H9 (cell line): Measurements from ENCODE around the gene XPNPEP2. TPM values are rescaled to one million over a fixed set of nuclear protein-coding genes. Genes with fewer than 3 reads are reported as not detected.

Source experiments
- DNase-seq: peaks from one replicate; pipeline ENCODE4 v3.0.0-alpha.2; 2017
- H2AFZ ChIP-seq: one replicate; pipeline ENCODE4 v1.6.1; 2013; ENCODE audit warnings: mild to moderate bottlenecking, low read length, control low read depth, moderate library complexity
- H2AK5ac ChIP-seq: 2 replicates; pipeline ENCODE4 v1.6.1; 2013; ENCODE audit warnings: low read length, control low read depth, mixed read lengths; ENCODE audit not compliant: insufficient read length
- H2BK120ac ChIP-seq: one replicate; pipeline ENCODE4 v1.6.1; 2013; ENCODE audit warnings: low read depth, mild to moderate bottlenecking, low read length, control low read depth, inconsistent platforms; ENCODE audit not compliant: poor library complexity, severe bottlenecking
- H2BK12ac ChIP-seq: 2 replicates; pipeline ENCODE4 v1.6.1; 2013; ENCODE audit warnings: low read length, control low read depth, mixed read lengths, low read depth; ENCODE audit not compliant: insufficient read length
- H2BK15ac ChIP-seq: 2 replicates; pipeline ENCODE4 v1.6.1; 2013; ENCODE audit warnings: low read depth, low read length, control low read depth
- H2BK20ac ChIP-seq: one replicate; pipeline ENCODE4 v1.6.1; 2013; ENCODE audit warnings: low read depth, mild to moderate bottlenecking, low read length, control low read depth, inconsistent platforms; ENCODE audit not compliant: poor library complexity, severe bottlenecking
- H2BK5ac ChIP-seq: 2 replicates; pipeline ENCODE4 v1.6.1; 2013; ENCODE audit warnings: low read length, control low read depth, mixed read lengths; ENCODE audit not compliant: insufficient read length
- H3K14ac ChIP-seq: 2 replicates; pipeline ENCODE4 v1.6.1; 2013; ENCODE audit warnings: low read length, control low read depth; ENCODE audit not compliant: insufficient read depth
- H3K18ac ChIP-seq: 2 replicates; pipeline ENCODE4 v1.6.1; 2013; ENCODE audit warnings: low read depth, mild to moderate bottlenecking, mixed read lengths, low read length, control low read depth; ENCODE audit not compliant: insufficient read length
- H3K23ac ChIP-seq: 2 replicates; pipeline ENCODE4 v1.6.1; 2013; ENCODE audit warnings: low read length, control low read depth, mixed read lengths, low read depth; ENCODE audit not compliant: insufficient read length
- H3K23me2 ChIP-seq: 2 replicates; pipeline ENCODE4 v1.6.1; 2013; ENCODE audit warnings: low read depth, mild to moderate bottlenecking, mixed read lengths, low read length, control low read depth; ENCODE audit not compliant: insufficient read length, poor library complexity, severe bottlenecking
- H3K27ac ChIP-seq: 2 replicates; pipeline ENCODE4 v1.5.1; 2013; ENCODE audit warnings: low read length, control low read depth, mixed read lengths, low read depth; ENCODE audit not compliant: insufficient read length
- H3K27me3 ChIP-seq: 2 replicates; pipeline ENCODE4 v1.6.1; 2013; ENCODE audit warnings: low read length, control low read depth, inconsistent platforms; ENCODE audit not compliant: insufficient read depth
- H3K4ac ChIP-seq: 2 replicates; pipeline ENCODE4 v1.6.1; 2013; ENCODE audit warnings: low read depth, mild to moderate bottlenecking, control low read depth, inconsistent platforms, low read length, moderate library complexity
- H3K4me1 ChIP-seq: 2 replicates; pipeline ENCODE4 v1.6.1; 2013; ENCODE audit warnings: low read length, control low read depth, inconsistent platforms; ENCODE audit not compliant: insufficient read depth
- H3K4me2 ChIP-seq: 2 replicates; pipeline ENCODE4 v1.6.1; 2013; ENCODE audit warnings: low read length, control low read depth, mixed read lengths; ENCODE audit not compliant: insufficient read length, insufficient read depth
- H3K56ac ChIP-seq: 2 replicates; pipeline ENCODE4 v1.6.1; 2013; ENCODE audit warnings: low read depth, mild to moderate bottlenecking, mixed read lengths, low read length, control low read depth; ENCODE audit not compliant: insufficient read length
- H3K79me1 ChIP-seq: 2 replicates; pipeline ENCODE4 v1.6.1; 2013; ENCODE audit warnings: low read depth, mild to moderate bottlenecking, moderate library complexity, low read length, control low read depth, inconsistent platforms; ENCODE audit not compliant: insufficient read depth, poor library complexity, severe bottlenecking
- H3K79me2 ChIP-seq: 2 replicates; pipeline ENCODE4 v1.6.1; 2013; ENCODE audit warnings: low read length, control low read depth, inconsistent platforms; ENCODE audit not compliant: insufficient read depth
- H3K9ac ChIP-seq: 2 replicates; pipeline ENCODE4 v1.6.1; 2013; ENCODE audit warnings: low read length, control low read depth, mixed read lengths; ENCODE audit not compliant: insufficient read length; ENCODE audit errors: extremely low read depth
- H3K9me3 ChIP-seq: one replicate; pipeline ENCODE4 v1.6.1; 2013; ENCODE audit warnings: low read depth, low read length, inconsistent platforms; ENCODE audit not compliant: control insufficient read depth
- H3T11ph ChIP-seq: one replicate; pipeline ENCODE4 v1.6.1; 2013; ENCODE audit warnings: mild to moderate bottlenecking, low read length, control low read depth, inconsistent platforms
- H4K20me1 ChIP-seq: one replicate; pipeline ENCODE4 v1.6.1; 2013; ENCODE audit not compliant: control insufficient read depth, insufficient read length, insufficient read depth
- H4K5ac ChIP-seq: 2 replicates; pipeline ENCODE4 v1.6.1; 2013; ENCODE audit warnings: low read depth, mild to moderate bottlenecking, mixed read lengths, low read length, control low read depth; ENCODE audit not compliant: insufficient read length
- H4K8ac ChIP-seq: replicated peaks from 2 replicates; pipeline ENCODE4 v1.6.1; 2013; ENCODE audit warnings: low read length, control low read depth, mixed read lengths, low read depth; ENCODE audit not compliant: insufficient read length
- H4K91ac ChIP-seq: 2 replicates; pipeline ENCODE4 v1.6.1; 2013; ENCODE audit warnings: low read depth, mild to moderate bottlenecking, moderate library complexity, mixed read lengths, low read length, control low read depth; ENCODE audit not compliant: insufficient read length
- H3K27ac Mint-ChIP-seq, 3 experiments: 2 replicates in 2 of 3; 3 replicates in 1 of 3; pipeline ENCODE4 v1.8.0; 2020 to 2021; ENCODE audit warnings: mixed read lengths in 3 of 3, mild to moderate bottlenecking in 1 of 3, moderate library complexity in 1 of 3
- H3K27me3 Mint-ChIP-seq: 2 replicates; pipeline ENCODE4 v1.8.0; 2021; ENCODE audit warnings: low read depth, mild to moderate bottlenecking, moderate library complexity, mixed read lengths
- H3K36me3 Mint-ChIP-seq, 3 experiments: 2 replicates in 2 of 3; 3 replicates in 1 of 3; pipeline ENCODE4 v1.8.0; 2020 to 2021; ENCODE audit warnings: low read depth in 3 of 3, mixed read lengths in 3 of 3; ENCODE audit not compliant: insufficient read depth in 1 of 3
- H3K4me1 Mint-ChIP-seq, 2 experiments: 2 replicates each; pipeline ENCODE4 v1.8.0; 2020; ENCODE audit warnings: mixed read lengths in 2 of 2
- H3K4me3 Mint-ChIP-seq, 2 experiments: 2 replicates in 1 of 2; 3 replicates in 1 of 2; pipeline ENCODE4 v1.8.0; 2020 to 2021; ENCODE audit warnings: mild to moderate bottlenecking in 2 of 2, mixed read lengths in 2 of 2, moderate library complexity in 1 of 2
- H3K9me3 Mint-ChIP-seq, 2 experiments: 2 replicates in 1 of 2; 3 replicates in 1 of 2; pipeline ENCODE4 v1.8.0; 2020; ENCODE audit warnings: mild to moderate bottlenecking in 2 of 2, mixed read lengths in 2 of 2, moderate library complexity in 1 of 2
- CTCF ChIP-seq: fragments of 200-600 bp; sonication (generic); conservative IDR thresholded peaks from 3 replicates; pipeline ENCODE4 v1.8.0; 2021; ENCODE audit warnings: antibody characterized with exemption, mild to moderate bottlenecking
- WGBS: extraction: QIAGEN DNeasy Blood & Tissue Kit; methylation state at CpG from one replicate; pipeline ENCODE4 v1.1.7; 2013; ENCODE audit warnings: missing lambda C conversion rate, low lambda C conversion rate, mixed read lengths; ENCODE audit not compliant: insufficient read length; ENCODE audit errors: extremely low coverage; 5-methylcytosine and 5-hydroxymethylcytosine counted together
- total RNA-seq: library from RNA; stranded (reverse); gene quantifications from 2 replicates; pipeline ENCODE4 v1.2.1, GENCODE V29; 2021

The XPNPEP2 gene
- total RNA-seq, 1 experiment from 2014 or later: 0.11 TPM

DNA sequence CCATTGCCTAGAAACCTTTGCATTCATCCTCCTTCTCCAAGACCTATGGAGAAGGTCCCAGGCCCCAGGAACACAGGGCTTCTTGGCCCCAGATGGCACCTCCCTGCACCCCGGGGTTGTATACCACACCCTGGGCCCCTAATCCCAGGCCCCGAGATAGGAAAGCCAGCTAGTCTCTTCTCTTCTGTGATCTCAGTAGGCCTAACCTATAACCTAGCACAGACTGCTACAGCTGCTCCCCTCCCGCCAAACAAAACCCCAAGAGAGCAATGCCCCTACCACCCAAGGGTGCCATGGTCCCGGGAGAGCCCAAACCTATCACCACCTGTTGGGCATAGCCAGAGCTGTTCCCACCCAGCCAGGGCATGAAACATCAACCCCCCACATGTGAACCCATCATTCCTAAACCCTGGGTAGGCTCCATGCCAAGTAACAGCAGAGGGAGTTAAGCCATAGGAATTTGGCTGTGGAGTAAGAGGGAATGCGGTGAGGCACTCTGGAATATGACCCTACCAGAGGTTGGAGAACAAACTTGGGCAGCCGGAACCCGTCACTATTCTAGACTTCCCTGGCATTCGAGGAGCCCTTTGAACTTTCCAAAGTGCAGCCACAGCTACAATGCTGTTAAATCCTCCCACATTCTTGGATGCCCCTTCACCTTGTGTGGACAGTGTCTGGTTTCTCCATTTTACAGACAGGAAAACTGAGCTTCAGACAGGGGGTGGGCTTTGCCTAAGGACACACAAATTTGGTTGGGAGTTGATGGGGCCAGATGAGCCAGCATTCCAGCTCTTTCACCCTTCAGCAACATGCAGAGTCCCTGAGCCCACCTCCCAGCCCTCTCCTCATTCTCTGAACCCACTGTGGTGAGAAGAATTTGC is 30.0 kb downstream of the XPNPEP2 start:
- no peak overlapping the region for H4K5ac ChIP-seq
- H2BK5ac ChIP-seq: no peak overlapping the region
- H2BK20ac ChIP-seq: no peak overlapping the region
- H3K79me2 ChIP-seq: no peaks in the 10 kb centered on the region
- no CpG with 5 or more reads among the region's 8 CpGs for whole genome bisulfite sequencing
- H3T11ph ChIP-seq: no peak overlapping the region
- no peak overlapping the region for H3K4ac ChIP-seq
- H3K4me1 Mint-ChIP-seq: peaks cover 6 to 7% of the 10 kb centered on the region in 2 experiments
- H3K27ac ChIP-seq: no peak overlapping the region
- no peak overlapping the region for H3K23ac ChIP-seq
- H2BK120ac ChIP-seq: no peak overlapping the region
- H3K9ac ChIP-seq: no peak overlapping the region
- no peak overlapping the region for H4K8ac ChIP-seq
- H3K14ac ChIP-seq: no peak overlapping the region
- H3K36me3 Mint-ChIP-seq: no peaks in the 10 kb centered on the region; a peak in 1 of 7 replicates
- no peaks in the 10 kb centered on the region for H3K27me3 Mint-ChIP-seq
- no peaks in the 10 kb centered on the region for H3K27me3 ChIP-seq
- no peaks in the 10 kb centered on the region for H4K20me1 ChIP-seq
- H3K4me3 Mint-ChIP-seq: no peak overlapping the region
- H3K56ac ChIP-seq: no peak overlapping the region
- no peaks in the 10 kb centered on the region for H3K79me1 ChIP-seq
- H3K23me2 ChIP-seq: no peaks in the 10 kb centered on the region
- H3K9me3 ChIP-seq: no peaks in the 10 kb centered on the region
- H3K9me3 Mint-ChIP-seq: peaks cover 0 to 63% of the 10 kb centered on the region in 2 experiments; a peak in 2 of 5 replicates
- H4K91ac ChIP-seq: no peak overlapping the region
- no peak for TF ChIP-seq CTCF
- no peak overlapping the region for H3K4me2 ChIP-seq
- no peak overlapping the region for H2BK15ac ChIP-seq
- peak overlapping the region in 1 of 3 experiments; percentile 87; a peak in 2 of 7 replicates for H3K27ac Mint-ChIP-seq
- no peak overlapping the region for H2AFZ ChIP-seq
- no peak for DNase-seq
- no peak overlapping the region for H3K18ac ChIP-seq
- H2AK5ac ChIP-seq: no peak overlapping the region
- no peak overlapping the region for H2BK12ac ChIP-seq
- H3K4me1 ChIP-seq: peaks cover 4% of the 10 kb centered on the region; the same call in 1 of the 2 replicates
